ENCODE measurements around the gene LYL1. TPM values are rescaled to one million over a fixed set of nuclear protein-coding genes. Genes with fewer than 3 reads are reported as not detected.

Gene LYL1
- total RNA-seq, 4 donors from 2014 or later, result 5.5 to 29.9 (median 20.5) TPM

DNA sequence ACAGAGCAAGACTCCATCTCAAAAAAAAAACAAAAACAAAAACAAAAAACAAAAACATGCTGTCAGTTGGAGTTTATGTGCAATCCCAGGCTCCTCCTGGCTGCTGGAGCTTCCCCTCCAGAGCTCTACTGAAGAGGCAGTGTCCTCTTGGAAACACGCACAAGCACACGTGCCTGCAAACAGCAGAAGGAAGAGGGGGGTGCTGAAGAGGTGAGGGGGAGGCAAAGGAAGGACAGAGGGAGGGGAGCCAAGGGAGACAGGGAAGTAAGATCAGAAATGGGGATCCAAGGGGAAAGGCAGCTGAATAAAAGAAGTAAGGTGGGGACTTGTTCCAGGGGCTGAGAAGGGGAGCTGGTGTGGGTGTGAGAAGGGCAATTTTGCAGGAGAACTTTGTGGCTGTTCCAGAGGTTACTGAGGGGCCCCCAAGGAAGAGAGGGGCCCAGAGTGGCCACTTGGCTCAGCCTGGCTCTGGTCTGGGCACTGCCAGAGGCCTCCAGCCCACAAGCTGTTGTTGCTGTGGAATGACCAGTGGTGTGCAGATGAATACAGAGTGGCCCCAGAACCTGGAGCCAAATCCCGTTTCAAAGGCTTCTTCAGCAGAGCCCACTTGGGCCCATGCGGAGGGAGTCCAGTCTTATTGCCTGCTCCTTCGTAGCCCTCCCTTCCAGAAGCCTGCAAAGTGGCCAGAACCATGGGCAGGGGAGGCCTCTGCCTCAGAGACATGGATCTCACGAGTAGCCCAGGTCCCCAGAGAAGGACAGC, 34.4 kb downstream of the LYL1 start:
- TF ChIP-seq, protein P1, sequence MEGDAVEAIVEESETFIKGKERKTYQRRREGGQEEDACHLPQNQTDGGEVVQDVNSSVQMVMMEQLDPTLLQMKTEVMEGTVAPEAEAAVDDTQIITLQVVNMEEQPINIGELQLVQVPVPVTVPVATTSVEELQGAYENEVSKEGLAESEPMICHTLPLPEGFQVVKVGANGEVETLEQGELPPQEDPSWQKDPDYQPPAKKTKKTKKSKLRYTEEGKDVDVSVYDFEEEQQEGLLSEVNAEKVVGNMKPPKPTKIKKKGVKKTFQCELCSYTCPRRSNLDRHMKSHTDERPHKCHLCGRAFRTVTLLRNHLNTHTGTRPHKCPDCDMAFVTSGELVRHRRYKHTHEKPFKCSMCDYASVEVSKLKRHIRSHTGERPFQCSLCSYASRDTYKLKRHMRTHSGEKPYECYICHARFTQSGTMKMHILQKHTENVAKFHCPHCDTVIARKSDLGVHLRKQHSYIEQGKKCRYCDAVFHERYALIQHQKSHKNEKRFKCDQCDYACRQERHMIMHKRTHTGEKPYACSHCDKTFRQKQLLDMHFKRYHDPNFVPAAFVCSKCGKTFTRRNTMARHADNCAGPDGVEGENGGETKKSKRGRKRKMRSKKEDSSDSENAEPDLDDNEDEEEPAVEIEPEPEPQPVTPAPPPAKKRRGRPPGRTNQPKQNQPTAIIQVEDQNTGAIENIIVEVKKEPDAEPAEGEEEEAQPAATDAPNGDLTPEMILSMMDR (IDR thresholded peaks at IDR 0.05), result no peak
- ATAC-seq (ENCODE audit: low FRiP score) (no peak), DNase-seq (ENCODE audit: low spot score) (no peak)

DNA sequence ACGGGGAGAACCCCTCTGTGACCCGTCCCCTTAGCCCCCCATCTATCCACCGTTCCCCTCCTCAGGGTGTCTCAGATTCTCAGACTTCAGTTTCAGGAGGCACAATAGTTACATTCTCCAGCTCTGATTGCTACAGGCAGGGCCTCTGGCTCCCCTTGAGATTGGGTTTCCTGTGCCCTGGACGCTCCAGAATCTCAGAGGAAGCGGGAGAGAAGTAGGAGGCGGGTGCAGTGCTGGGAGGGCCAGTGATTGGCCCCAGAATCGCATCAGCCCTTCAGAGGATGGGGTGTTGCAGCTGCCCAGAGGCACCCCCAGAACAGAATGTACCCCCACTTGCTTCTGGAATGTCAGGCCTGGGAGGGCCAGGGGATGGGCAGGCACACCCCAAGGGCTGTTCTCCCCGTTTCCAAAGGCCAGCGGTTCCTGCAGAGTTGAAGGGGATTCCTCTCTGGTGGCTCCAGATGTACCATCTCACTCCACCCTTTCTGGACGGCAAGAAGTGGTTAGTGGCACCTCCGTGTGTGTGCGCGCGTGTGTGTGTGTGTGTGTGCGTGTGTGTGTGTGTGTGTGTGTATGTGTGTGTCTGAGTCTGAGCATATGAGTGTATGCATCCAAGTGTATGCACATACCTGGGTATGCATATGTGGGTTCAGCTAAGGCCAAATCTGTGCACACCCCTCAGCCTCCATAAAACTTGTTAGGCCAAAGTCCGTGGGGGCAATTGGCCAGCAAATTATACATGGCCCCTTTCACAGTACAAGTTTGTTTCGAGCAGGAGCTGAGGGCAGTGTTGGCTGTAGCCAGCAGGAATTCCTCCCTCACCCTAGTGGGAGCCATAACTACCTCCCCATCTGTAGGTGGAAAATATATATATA, 35.5 kb downstream of the LYL1 start:
- DNase-seq (ENCODE audit: low spot score) (no peak), ATAC-seq (ENCODE audit: low FRiP score) (no peak)
- TF ChIP-seq, protein P1 (IDR thresholded peaks at IDR 0.05), result no peak

DNA sequence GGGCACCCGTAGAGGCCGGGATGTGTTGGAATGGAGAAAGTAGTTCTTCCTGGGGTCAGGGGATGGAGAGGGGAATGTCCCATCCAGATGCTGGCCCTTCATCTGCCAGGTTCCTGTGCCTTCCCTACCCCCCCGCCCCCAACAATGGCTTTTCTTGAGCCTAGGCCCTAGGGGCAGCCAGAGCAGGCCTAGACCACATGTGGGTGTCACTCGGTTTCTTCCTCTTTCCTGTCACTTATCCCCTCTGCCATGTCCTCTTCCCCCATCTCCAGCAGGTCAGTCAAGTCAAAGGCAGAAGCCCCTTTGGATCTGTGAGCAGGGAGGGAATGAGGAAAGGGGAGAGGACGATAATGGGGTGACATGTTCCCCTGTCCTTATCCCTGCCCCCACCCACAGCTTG, 36.4 kb downstream of the LYL1 start:
- DNase-seq (ENCODE audit: low spot score) (no peak), ATAC-seq (ENCODE audit: low FRiP score) (no peak)
- TF ChIP-seq, protein P1 (IDR thresholded peaks at IDR 0.05), result no peak

DNA sequence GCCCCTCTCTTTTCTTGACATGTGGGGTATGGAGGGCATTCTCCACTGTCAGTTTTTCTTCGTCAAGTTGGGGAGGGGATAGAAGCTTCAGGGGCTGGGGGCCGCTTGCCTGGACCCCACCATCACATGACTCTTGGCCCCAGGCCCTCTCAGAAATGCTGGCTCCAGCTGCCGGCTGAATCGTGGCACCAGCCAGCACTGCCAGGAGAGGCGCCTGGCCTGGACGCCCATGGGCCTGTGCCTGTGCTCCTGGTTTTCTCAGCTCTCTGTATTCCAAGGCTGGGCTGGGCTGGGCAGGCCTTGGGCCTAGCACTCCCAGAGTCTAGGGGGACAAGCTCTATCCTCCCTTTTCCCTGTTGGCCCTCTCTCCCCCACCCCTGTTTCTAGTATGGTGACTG, 38.6 kb downstream of the LYL1 start:
- ATAC-seq (ENCODE audit: low FRiP score) (no peak), DNase-seq (ENCODE audit: low spot score) (no peak)
- TF ChIP-seq, protein P1 (IDR thresholded peaks at IDR 0.05), result no peak

DNA sequence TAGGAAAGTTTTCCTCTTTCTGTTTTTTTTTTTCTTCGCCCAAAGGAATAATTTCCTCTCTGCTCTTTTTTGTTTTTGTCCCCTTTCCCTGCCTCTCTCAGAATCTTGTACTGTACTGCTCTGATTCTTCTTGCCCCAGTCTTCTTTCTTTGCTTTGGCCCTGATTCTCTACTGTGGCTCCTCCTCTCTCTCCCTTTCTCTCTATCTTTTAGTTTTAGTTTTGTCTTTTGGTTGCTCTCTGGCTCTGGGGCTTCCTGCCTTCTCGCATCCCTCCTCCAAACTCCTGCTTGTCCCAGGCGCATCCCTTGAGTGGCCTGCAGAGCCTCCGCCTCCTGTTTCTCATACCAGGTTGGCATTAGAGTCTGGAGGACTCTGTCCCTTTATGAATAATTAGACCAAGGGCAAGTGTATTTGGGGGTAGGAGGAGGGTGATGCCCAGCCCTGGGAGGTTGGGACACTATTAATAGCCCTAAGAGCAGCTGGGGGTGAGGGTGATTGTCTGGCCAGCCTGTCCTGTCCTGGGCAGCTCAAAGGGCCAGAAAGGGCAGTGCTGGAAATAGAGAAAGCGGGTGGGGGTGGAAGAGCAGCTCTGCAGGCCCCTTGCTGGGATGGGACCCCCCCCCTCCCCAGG, 39.1 kb downstream of the LYL1 start:
- DNase-seq (ENCODE audit: low spot score) (no peak), ATAC-seq (ENCODE audit: low FRiP score) (no peak)
- TF ChIP-seq, protein P1 (IDR thresholded peaks at IDR 0.05), result no peak

DNA sequence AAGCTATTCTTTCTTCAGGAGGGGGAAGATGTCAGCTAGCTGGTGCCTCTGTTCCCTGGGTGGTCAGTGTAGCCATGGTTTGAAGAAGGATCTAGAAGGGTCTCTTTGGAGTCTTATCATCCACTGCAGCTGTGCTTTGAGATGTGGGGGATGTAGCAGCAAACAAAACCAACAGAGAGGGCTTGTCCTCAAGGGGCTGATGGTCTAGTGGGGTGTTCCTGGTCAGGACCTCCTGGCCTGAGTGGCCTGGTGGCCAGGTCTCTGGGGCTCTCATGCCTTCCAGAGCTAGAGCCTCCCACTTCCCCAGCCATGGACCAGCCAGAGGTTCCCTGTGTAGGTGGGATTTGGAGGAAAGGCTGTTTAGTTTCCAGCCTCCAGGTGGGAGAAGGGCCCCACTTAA, 40.3 kb downstream of the LYL1 start:
- TF ChIP-seq, protein P1 (IDR thresholded peaks at IDR 0.05), result no peak
- ATAC-seq (ENCODE audit: low FRiP score) (no peak), DNase-seq (ENCODE audit: low spot score) (no peak)

Data from omental fat pad (tissue), 4 donors.